ENCODE data around the gene RALB.
"Not testable (repeated sequence)": the region's sequence is repeated elsewhere in the genome, so short reads cannot be mapped to it uniquely, and the experiment has no call there.

RALB gene

GRCh38 chr2:120317180-120317533, 64.5 kb downstream of the RALB start:
- no peak for DNase-seq

GRCh38 chr2:120317916-120318315, 65.3 kb downstream of the RALB start:
- no peak for DNase-seq

GRCh38 chr2:120318626-120319025, 66.0 kb downstream of the RALB start:
- DNase-seq: no peak

- DNase-seq: no peak
These were observed 66.5 kb downstream of the RALB start for GRCh38 chr2:120319123-120319522.

GRCh38 chr2:120319686-120320317, 67.2 kb downstream of the RALB start:
- no peak for DNase-seq

GRCh38 chr2:120320318-120320851, 67.7 kb downstream of the RALB start:
- DNase-seq: no peak

- not testable (repeated sequence) for DNase-seq
These were observed 68.4 kb downstream of the RALB start for GRCh38 chr2:120320887-120321556.

GRCh38 chr2:120321721-120322284, 69.2 kb downstream of the RALB start:
- DNase-seq: no peak

GRCh38 chr2:120322329-120322728, 69.7 kb downstream of the RALB start:
- no peak for DNase-seq

- DNase-seq: no peak
These were observed 70.6 kb downstream of the RALB start for GRCh38 chr2:120323214-120323613.

GRCh38 chr2:120323807-120324399, 71.3 kb downstream of the RALB start:
- DNase-seq: no peak

- no peak for DNase-seq
These were observed 72.3 kb downstream of the RALB start for GRCh38 chr2:120324933-120325332.

GRCh38 chr2:120326066-120326465, 73.4 kb downstream of the RALB start:
- no peak for DNase-seq

- DNase-seq: no peak
These were observed 78.5 kb downstream of the RALB start for GRCh38 chr2:120330946-120331822.

- no peak for DNase-seq
These were observed 79.3 kb downstream of the RALB start for GRCh38 chr2:120331903-120332302.

GRCh38 chr2:120332384-120332783, 79.7 kb downstream of the RALB start:
- DNase-seq: no peak

GRCh38 chr2:120334068-120334467, 81.4 kb downstream of the RALB start:
- DNase-seq: no peak

- no peak for DNase-seq
These were observed 84.1 kb downstream of the RALB start for GRCh38 chr2:120336749-120337148.

GRCh38 chr2:120338015-120338414, 85.4 kb downstream of the RALB start:
- no peak for DNase-seq

GRCh38 chr2:120341977-120342376, 89.3 kb downstream of the RALB start:
- DNase-seq: no peak

- no peak for DNase-seq
These were observed 89.8 kb downstream of the RALB start for GRCh38 chr2:120342446-120342845.

GRCh38 chr2:120343100-120343432, 90.4 kb downstream of the RALB start:
- no peak for DNase-seq
